HG03442 (cell line): ENCODE results near the gene SH3GL1.
A peak's percentile ranks its signal among the peaks of the same experiment; 100 is the strongest.

Source experiments
- ATAC-seq: cut with Tn5 transposase; IDR thresholded peaks from one replicate; pipeline ENCODE4 v1.9.1; 2021; ENCODE audit warnings: mild to moderate bottlenecking, moderate library complexity; ENCODE audit not compliant: unreplicated experiment

The SH3GL1 gene

DNA sequence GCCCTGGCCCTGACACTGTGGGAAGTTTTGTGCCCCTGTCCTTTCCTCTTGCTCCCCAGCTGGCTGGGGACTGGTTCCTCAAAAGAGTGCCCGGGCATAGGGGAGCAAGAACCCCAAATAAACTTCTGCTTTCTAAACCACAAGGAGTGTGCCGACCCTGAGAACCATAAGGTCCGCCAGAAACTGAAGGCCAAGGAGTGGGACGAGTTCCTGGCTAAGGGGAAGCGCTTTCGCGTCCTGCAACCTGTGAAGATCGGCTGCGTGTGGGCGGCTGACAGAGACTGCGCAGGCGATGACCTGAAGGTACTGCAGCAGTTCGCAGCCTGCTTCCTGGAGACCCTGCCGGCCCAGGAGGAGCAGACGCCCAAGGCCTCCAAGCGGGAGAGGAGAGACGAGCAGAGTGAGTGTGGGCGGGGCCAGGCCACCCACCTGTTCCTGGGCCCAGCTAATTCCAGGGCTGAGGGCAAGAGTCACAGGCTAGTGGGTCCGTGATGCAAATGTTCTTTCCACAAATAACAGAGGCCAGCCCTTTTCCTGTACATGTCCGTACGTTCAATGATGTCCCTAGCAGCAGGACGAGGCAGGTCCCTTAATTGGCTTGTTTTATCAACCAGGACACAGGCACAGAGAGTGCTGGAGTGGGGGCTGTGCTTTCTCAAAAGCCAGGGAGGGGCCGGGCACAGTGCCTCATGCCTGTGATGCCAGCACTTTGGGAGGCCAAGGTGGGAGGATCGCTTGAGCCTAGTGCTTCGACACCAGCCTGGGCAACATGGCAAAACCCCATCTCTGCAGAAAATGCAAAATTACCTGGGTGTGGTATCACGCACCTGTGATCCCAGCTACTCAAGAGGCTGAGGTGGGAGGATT is 31.7 kb upstream of the SH3GL1 start:
- ATAC-seq: no peak

DNA sequence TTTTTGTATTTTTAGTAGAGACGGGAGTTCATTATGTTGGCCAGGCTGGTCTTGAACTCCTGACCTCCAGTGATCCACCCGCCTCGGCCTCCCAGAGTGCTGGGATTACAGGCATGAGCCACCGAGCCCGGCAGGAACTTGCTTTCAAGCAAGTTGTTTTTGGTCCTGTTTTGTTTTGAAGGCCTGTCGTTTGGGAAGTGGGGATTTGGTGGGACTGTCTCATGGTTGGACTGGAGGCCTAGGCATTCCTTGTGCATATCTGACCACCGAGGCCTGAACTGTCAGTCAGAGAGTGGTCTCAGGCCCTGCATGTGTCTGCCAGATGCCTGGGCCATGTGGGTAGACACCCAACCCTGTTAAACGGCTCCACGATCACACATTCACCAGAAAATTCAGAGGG is 30.9 kb upstream of the SH3GL1 start:
- ATAC-seq: no peak

DNA sequence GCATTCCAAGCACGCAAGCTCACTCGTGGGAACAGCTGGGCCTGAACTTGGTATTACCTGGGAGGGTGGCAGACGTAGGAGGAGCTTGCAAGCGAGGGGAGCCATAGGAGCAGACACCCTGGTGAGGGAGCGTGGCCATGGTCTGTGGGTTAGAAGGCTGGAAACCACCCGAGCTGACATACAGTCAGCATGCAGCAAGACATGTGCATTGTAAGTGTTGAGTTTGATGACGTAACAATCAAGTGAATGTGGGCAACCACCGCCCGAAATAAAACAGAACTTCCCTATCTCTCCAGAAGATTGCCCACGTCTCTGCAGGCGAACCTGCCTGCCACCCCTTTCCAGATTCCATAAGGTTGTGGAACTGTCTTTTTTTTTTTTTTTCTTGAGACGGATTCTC is 30.4 kb upstream of the SH3GL1 start:
- ATAC-seq: no peak

- ATAC-seq: no peak
Observed at GRCh38 chr19:4429771-4430171, 29.4 kb upstream of the SH3GL1 start.

- ATAC-seq: no peak
Observed at GRCh38 chr19:4429256-4429655, 28.9 kb upstream of the SH3GL1 start.

GRCh38 chr19:4428326-4428975 is 28.1 kb upstream of the SH3GL1 start:
- no peak for ATAC-seq

GRCh38 chr19:4425537-4425936 is 25.2 kb upstream of the SH3GL1 start:
- no peak for ATAC-seq

GRCh38 chr19:4423416-4424126 is 23.2 kb upstream of the SH3GL1 start:
- ATAC-seq: no peak

DNA sequence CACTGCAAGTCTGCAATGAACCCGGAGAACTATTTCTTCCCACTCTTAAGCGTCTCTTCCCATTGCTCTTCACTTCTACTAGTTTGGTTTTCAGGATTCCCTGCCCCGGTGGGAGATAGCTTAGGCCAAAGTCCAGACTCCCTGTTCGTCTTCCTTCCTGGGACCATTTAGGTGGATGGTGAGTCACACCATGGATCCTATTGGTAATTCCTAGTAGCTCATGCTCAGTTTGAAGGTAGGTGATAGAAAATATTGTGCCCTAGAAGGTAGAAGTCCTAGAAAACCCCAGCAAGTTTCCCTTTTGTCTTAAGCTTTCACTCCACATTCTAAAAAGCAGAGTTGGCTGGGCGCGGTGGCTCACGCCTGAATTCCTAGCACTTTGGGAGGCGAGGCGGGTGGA is 15.9 kb upstream of the SH3GL1 start:
- ATAC-seq: no peak

GRCh38 chr19:4415352-4415751 is 15.0 kb upstream of the SH3GL1 start:
- ATAC-seq: no peak

GRCh38 chr19:4414800-4415321 is 14.5 kb upstream of the SH3GL1 start:
- ATAC-seq: no peak

DNA sequence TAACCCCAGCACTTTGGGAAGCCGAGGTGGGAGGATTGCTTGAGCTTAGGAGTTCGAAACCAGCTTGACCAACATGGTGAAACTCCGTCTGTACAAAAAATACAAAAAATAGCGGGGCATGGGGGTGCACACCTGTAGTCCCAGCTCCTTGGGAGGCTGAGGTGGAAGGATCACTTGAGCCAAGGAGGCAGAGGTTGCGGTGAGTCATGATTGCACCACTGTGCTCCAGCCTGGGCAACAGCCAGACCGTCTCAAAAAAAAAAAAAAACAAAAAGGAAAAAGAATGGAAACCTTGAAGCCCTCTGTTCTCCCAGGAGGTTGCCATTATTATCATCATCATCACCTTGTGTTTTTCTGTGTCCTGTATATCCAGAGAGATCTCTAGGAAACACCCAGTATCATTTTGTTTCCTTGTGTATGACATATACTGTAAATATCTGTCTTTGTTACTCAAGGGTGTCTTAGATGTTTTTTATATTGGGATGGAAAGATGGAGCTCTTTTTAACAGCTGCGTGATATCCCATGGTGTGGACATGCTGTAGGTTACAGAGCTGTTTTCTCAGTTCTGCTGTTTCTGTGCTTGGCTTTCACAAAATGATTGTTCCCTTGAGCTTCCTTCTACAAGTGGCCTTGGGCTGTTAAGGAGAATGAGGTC is 13.9 kb upstream of the SH3GL1 start:
- ATAC-seq: no peak

- ATAC-seq: no peak
Observed at GRCh38 chr19:4413588-4413987, 13.2 kb upstream of the SH3GL1 start.

- ATAC-seq: no peak
Observed at GRCh38 chr19:4409123-4409933, 9.0 kb upstream of the SH3GL1 start.

DNA sequence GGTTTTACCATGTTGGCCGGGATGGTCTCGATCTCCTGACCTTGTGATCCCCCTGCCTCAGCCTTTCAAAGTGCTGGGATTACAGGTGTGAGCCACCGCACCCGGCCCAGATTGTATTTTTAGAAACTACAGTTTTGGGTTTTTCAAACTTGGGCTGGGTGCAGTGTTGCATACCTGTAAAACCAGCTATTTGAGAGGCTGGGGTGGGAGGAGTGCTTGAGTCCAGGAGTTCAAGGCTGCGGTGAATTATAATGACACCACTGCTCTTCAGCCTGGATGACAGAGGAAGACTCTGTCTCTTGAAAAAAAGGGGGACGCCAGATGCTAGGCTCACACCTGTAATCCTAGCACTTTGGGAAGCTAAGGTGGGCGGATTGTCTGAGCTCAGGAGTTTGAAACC is 6.3 kb upstream of the SH3GL1 start:
- ATAC-seq: no peak

DNA sequence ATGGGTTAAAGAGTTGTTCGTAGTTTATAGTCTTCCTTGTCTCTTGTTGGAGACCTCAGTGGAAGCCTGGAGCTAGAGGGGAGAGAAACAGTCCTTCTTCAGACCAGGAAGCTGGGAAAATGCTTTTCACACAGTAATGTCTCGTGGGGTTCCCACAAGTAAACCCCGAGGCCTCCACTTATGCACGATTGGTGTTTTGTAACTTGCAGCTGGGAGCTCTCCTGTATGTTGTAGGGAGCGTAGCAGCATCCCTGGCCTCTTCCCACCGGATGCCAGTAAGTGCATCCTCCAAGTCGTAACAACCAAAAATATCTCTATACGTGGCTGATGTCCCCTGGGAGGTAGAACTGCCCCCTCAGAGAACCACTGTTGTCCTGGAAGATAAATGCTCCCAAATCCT is 5.6 kb upstream of the SH3GL1 start:
- no peak for ATAC-seq

DNA sequence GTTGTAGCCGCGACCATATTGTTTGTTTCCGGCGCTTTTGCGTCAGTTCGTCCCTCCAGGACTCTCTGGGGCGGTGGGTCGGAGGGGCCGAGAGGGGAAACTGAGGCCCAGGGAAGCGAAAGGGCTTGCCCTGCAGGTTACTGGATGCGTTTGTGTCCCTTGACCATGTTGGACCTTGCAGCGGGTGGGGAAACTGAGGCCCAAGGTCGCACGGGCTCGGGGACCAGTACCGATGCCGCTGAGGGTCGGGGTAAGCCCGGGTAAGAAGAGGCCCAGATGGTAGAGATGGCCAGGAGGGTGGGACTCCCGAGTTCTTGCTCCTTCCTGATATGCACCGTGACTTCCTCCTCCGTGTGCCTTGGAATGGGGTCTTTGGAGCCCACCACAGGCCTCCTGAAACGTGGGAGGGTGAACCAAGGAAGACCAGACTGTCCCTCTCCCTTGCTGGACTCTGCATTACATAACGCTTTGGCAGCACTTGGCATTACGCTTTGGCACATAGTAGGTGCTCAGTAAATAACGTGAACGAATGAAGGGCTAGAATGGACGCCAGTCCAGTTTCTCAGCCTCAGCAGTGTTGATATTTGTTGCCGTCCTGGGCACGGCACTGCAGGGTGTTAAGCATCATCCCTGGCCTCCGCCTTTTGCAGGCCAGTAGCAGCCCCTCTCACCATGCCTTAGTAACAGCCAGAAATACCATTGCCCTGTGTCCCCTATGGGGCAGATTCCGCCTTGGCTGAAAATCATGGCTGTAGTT is 2.8 kb upstream of the SH3GL1 start:
- no peak for ATAC-seq

DNA sequence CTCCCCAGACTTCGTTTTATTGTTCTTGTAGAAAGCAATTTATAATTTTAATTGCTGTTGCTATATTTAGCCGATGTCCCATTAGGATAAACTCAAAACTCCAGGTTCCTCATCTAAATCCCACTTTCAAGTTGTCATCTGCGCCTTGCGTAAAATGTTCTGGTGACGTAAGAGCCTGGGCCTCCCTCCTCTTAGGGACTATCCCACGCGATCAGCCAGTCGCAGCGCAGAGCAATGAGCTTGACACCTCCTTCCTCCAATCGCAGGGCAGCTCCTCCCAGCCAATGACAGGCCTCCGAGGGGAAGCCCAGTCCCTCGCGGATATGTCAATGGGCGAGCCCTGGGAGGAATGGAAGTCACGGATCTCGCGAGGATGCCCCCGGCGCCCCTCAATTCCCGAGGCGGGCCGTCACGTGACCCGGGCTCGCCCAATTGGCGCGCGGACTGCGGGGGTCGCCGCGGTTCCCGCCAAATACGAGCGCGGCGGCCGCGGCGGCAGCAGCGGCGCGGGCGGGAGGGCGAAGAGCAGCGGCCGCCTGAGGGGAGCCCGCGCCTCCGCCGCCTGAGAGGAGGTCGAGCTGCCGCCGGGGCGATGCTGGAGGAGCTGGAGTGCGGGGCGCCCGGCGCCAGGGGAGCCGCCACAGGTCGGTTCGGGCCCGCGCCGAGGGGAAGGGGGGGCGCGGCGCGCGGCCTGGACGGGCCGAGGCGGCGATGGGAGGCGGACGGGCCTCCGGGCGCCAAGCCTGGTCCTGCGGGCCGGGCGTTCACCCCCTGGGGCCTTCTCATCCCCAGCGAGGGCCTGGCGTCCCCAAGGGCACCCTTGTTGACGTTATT is 2.0 kb upstream of the SH3GL1 start, which contains the start of gene CHAF1A:
Gene CHAF1A, plus strand, starts transcription at position 470 of the 834 bp plus-strand sequence. Its CDS starts 123 bp downstream, at position 593.
- ATAC-seq: peak; percentile 75
